ENCODE measurements around the gene EVPLL.
"Not testable (repeated sequence)": the region's sequence is repeated elsewhere in the genome, so short reads cannot be mapped to it uniquely, and the experiment has no call there.

Gene EVPLL

GRCh38 chr17:18377437-18378204 lies at the start of gene EVPLL:
Gene EVPLL, plus strand, starts transcription at chr17:18377778. Its CDS starts 3,160 bp downstream, at chr17:18380938.
- no peak for DNase-seq

GRCh38 chr17:18328643-18329204 lies 48.9 kb upstream of the EVPLL start:
- no peak for DNase-seq

GRCh38 chr17:18331879-18332278 lies 45.7 kb upstream of the EVPLL start:
- DNase-seq: no peak

GRCh38 chr17:18332909-18333489 lies 44.6 kb upstream of the EVPLL start:
- DNase-seq: no peak

GRCh38 chr17:18338158-18338557 lies 39.4 kb upstream of the EVPLL start:
- not testable (repeated sequence) for DNase-seq

GRCh38 chr17:18339933-18340332 lies 37.6 kb upstream of the EVPLL start:
- DNase-seq: no peak

- no peak for DNase-seq
Observed at GRCh38 chr17:18344021-18344420, 33.6 kb upstream of the EVPLL start.

GRCh38 chr17:18353541-18353940 lies 24.0 kb upstream of the EVPLL start:
- no peak for DNase-seq

GRCh38 chr17:18356624-18357023 lies 21.0 kb upstream of the EVPLL start:
- no peak for DNase-seq

GRCh38 chr17:18360518-18360917 lies 17.1 kb upstream of the EVPLL start:
- DNase-seq: no peak

- DNase-seq: no peak
Observed at GRCh38 chr17:18361837-18362697, 15.5 kb upstream of the EVPLL start.

- DNase-seq: no peak
Observed at GRCh38 chr17:18362698-18363100, 14.9 kb upstream of the EVPLL start.

- peak; percentile 79 for DNase-seq
Observed at GRCh38 chr17:18363101-18364049, 14.2 kb upstream of the EVPLL start, which contains the start of gene SHMT1. Gene SHMT1, minus strand, starts transcription at chr17:18363550. Its CDS starts 7,569 bp downstream, at chr17:18355981.

GRCh38 chr17:18364166-18364565 lies 13.4 kb upstream of the EVPLL start:
- no peak for DNase-seq

- no peak for DNase-seq
Observed at GRCh38 chr17:18368946-18369345, 8.6 kb upstream of the EVPLL start.

- no peak for DNase-seq
Observed at GRCh38 chr17:18370761-18371160, 6.8 kb upstream of the EVPLL start.

- DNase-seq: no peak
Observed at GRCh38 chr17:18371455-18371854, 6.1 kb upstream of the EVPLL start.

GRCh38 chr17:18373181-18373580 lies 4.4 kb upstream of the EVPLL start:
- not testable (repeated sequence) for DNase-seq

GRCh38 chr17:18374216-18374615 lies 3.4 kb upstream of the EVPLL start:
- DNase-seq: no peak

GRCh38 chr17:18378205-18378505 lies 577 bp downstream of the EVPLL start:
- DNase-seq: no peak

GRCh38 chr17:18378614-18379013 lies 1.0 kb downstream of the EVPLL start:
- not testable (repeated sequence) for DNase-seq
